HepG2 (cell line): ENCODE measurements around the gene MACROD2. TPM values are rescaled to one million over a fixed set of nuclear protein-coding genes. Genes with fewer than 3 reads are reported as not detected.
A peak's percentile ranks its signal among the peaks of the same experiment; 100 is the strongest.

Experiments used
- ATAC-seq: fragments of 200-7000 bp; cut with Tn5 transposase; 3 replicates; pipeline ENCODE4 v1.9.1; 2020; ENCODE audit warnings: mild to moderate bottlenecking, moderate library complexity
- BruUV-seq: library from RNA; stranded (reverse); fragments of 400-500 nt; replicated peaks from 2 replicates; lab custom pipeline; 2021; lab: Mats Ljungman, UMichigan
- CTCF ChIA-PET: fragments of 300-600 bp; formaldehyde crosslinking; extraction: SDS; loops from one replicate; lab custom pipeline; 2021; ENCODE audit warnings: low total read pairs, inconsistent platforms, low intra/inter-chr PET ratio; lab: Yijun Ruan, JAX
- POLR2A ChIA-PET: fragments of 350-600 bp; sonication (Branson Sonifier 250); formaldehyde crosslinking; loops from one replicate; lab custom pipeline; 2020; ENCODE audit warnings: antibody characterized with exemption, inconsistent platforms; lab: Yijun Ruan, JAX
- DNase-seq: peaks from one replicate; pipeline ENCODE4 v3.0.0-alpha.2; 2015; ENCODE audit warnings: low spot score
- FAIRE-seq: peaks from 3 replicates; lab custom pipeline; 2011; peaks lifted over from hg19 to GRCh38; lab: Jason Lieb, UNC
- H2AFZ ChIP-seq: one replicate; pipeline ENCODE4 v1.6.1; 2011; ENCODE audit warnings: low read length, inconsistent platforms
- H3K27ac ChIP-seq: fragments of 300-600 bp; 3 replicates; pipeline ENCODE4 v1.8.0; 2011; ENCODE audit warnings: mixed run types, mild to moderate bottlenecking, mixed read lengths, low read length, inconsistent platforms; ENCODE audit not compliant: insufficient read depth; ENCODE audit errors: extremely low read length
- H3K27me3 ChIP-seq, 2 experiments: fragments of 200-600 bp in 1 of 2; 2 replicates in 1 of 2; 3 replicates in 1 of 2; pipeline versions ENCODE4 v1.6.0 to v1.8.0; 2011; ENCODE audit warnings: low read length in 2 of 2, mild to moderate bottlenecking in 2 of 2, moderate library complexity in 2 of 2, inconsistent platforms in 1 of 2; ENCODE audit not compliant: insufficient read depth in 2 of 2, control insufficient read depth in 1 of 2
- H3K36me3 ChIP-seq, 2 experiments: fragments of 200-600 bp in 1 of 2; replicated peaks in 1 of 2; 2 replicates in 1 of 2; 3 replicates in 1 of 2; pipeline versions ENCODE4 v1.5.1 to v1.8.0; 2011; ENCODE audit warnings: low read length in 2 of 2, inconsistent platforms in 1 of 2; ENCODE audit not compliant: insufficient read depth in 2 of 2, control insufficient read depth in 1 of 2
- H3K4me1 ChIP-seq: 2 replicates; pipeline ENCODE4 v1.5.1; 2012; ENCODE audit warnings: low read length, inconsistent platforms; ENCODE audit not compliant: insufficient read depth
- H3K4me2 ChIP-seq: 2 replicates; pipeline ENCODE4 v1.6.0; 2011; ENCODE audit warnings: low read depth, low read length, inconsistent platforms
- H3K4me3 ChIP-seq, 3 experiments: fragments of 200-600 bp in 1 of 3; sonication (generic), shearing (Covaris generic) in 1 of 3; replicated peaks in 1 of 3; 2 replicates each; pipeline ENCODE4 v1.5.1; 2011 to 2016; ENCODE audit warnings: low read length in 3 of 3, inconsistent platforms in 2 of 3, low read depth in 2 of 3, mild to moderate bottlenecking in 2 of 3, control low read depth in 1 of 3, mixed read lengths in 1 of 3; ENCODE audit not compliant: insufficient read depth in 1 of 3
- H3K79me2 ChIP-seq: one replicate; pipeline ENCODE4 v1.6.1; 2011; ENCODE audit warnings: low read length, inconsistent platforms; ENCODE audit not compliant: insufficient read depth
- H3K9ac ChIP-seq: 2 replicates; pipeline ENCODE4 v1.6.0; 2011; ENCODE audit warnings: mild to moderate bottlenecking, low read depth, low read length, inconsistent platforms; ENCODE audit not compliant: insufficient read depth
- H3K9me3 ChIP-seq: 2 replicates; pipeline ENCODE4 v1.5.1; 2012; ENCODE audit warnings: mild to moderate bottlenecking, low read length
- H4K20me1 ChIP-seq: 2 replicates; pipeline ENCODE4 v1.6.0; 2011; ENCODE audit warnings: inconsistent platforms, mild to moderate bottlenecking, low read length, moderate library complexity; ENCODE audit not compliant: insufficient read depth
- HOXA7 ChIP-seq: sonication (generic); formaldehyde crosslinking; IDR thresholded peaks from 2 replicates; pipeline ENCODE4 v1.8.1; 2022; ENCODE audit warnings: mild to moderate bottlenecking, missing genetic modification reagents, moderate library complexity
- KDM5A ChIP-seq: fragments of 200-600 bp; sonication (generic); IDR thresholded peaks from 2 replicates; pipeline ENCODE4 v1.7.0; 2018; ENCODE audit warnings: antibody characterized with exemption, mild to moderate bottlenecking, low read length, borderline replicate concordance
- MAFF ChIP-seq: IDR thresholded peaks from 2 replicates; pipeline ENCODE4 v1.6.1; 2011; ENCODE audit warnings: low read depth, low read length, improper control_type of control experiment
- MAFK ChIP-seq, 2 experiments: IDR thresholded peaks in 1 of 2; conservative IDR thresholded peaks in 1 of 2; 2 replicates each; pipeline ENCODE4 v1.6.1; 2011; ENCODE audit warnings: improper control_type of control experiment in 2 of 2, low read length in 2 of 2
- TBX3 ChIP-seq: fragments of 450-650 bp; IDR thresholded peaks from 2 replicates; pipeline ENCODE4 v1.6.1; 2017; ENCODE audit warnings: antibody characterized with exemption, mild to moderate bottlenecking, inconsistent platforms, borderline replicate concordance
- ZFP41 ChIP-seq: sonication (generic); formaldehyde crosslinking; IDR thresholded peaks from 2 replicates; pipeline ENCODE4 v1.4.0; 2020; ENCODE audit warnings: mild to moderate bottlenecking, missing genetic modification reagents, borderline replicate concordance
- ZNF468 ChIP-seq: sonication (generic); formaldehyde crosslinking; IDR thresholded peaks from 2 replicates; pipeline ENCODE4 v1.8.0; 2022; ENCODE audit warnings: mild to moderate bottlenecking, moderate library complexity, missing genetic modification reagents
- ZNF598 ChIP-seq: sonication (generic); formaldehyde crosslinking; IDR thresholded peaks from 2 replicates; pipeline ENCODE4 v1.5.1; 2020; ENCODE audit warnings: mild to moderate bottlenecking, missing genetic modification reagents, borderline replicate concordance
- WGBS: methylation state at CpG from one replicate; pipeline ENCODE4 v1.1.6; 2017; ENCODE audit warnings: low lambda C conversion rate; 5-methylcytosine and 5-hydroxymethylcytosine counted together
- in situ Hi-C: cut with HindIII; loops from 2 replicates; pipeline ENCODE4 v1.10.0; 2017; ENCODE audit warnings: low pct_unique_long_range_greater_than_20kb; ENCODE audit not compliant: extremely low pct_ligation_motif_present
- intact Hi-C: fragments of 100-400 bp; cut with micrococcal nuclease; formaldehyde crosslinking; loops from one replicate; pipeline ENCODE4 v1.10.0; 2022; ENCODE audit not compliant: unreplicated experiment
- polyA plus RNA-seq, 8 experiments: library from polyadenylated mRNA; depleted of rRNA in 3 of 8; stranded (reverse) in 7 of 8; unstranded in 1 of 8; fragments of >200 nt; fragmentation: Illumina TruSeq in 4 of 8; extraction: Trizol in 4 of 8; gene quantifications; 2 replicates each; pipeline versions ENCODE4 v1.2.1 to v1.2.3, GENCODE V29; 2011 to 2016; ENCODE audit warnings: low read depth in 4 of 8, missing spikeins in 1 of 8, mixed read lengths in 1 of 8; ENCODE audit not compliant: insufficient read depth in 1 of 8
- total RNA-seq, 5 experiments: library from RNA; depleted of rRNA; stranded (reverse); fragments of >200 nt; fragmentation: Illumina TruSeq; extraction: Trizol; gene quantifications; 2 replicates each; pipeline ENCODE4 v1.2.3, GENCODE V29; 2016; ENCODE audit warnings: low read depth in 1 of 5
- TF ChIP-seq, protein P1 (sequence below): sonication (generic); formaldehyde crosslinking; IDR thresholded peaks from 2 replicates; pipeline ENCODE4 v1.4.0; 2020; ENCODE audit warnings: missing genetic modification reagents
- TF ChIP-seq, protein P2 (sequence below): sonication (generic); formaldehyde crosslinking; IDR thresholded peaks from 2 replicates; pipeline ENCODE4 v1.4.0; 2020; ENCODE audit warnings: missing genetic modification reagents
- TF ChIP-seq, protein P3 (sequence below): IDR thresholded peaks from 2 replicates; pipeline ENCODE4 v1.6.1; 2018; ENCODE audit warnings: missing genetic modification reagents

Gene MACROD2
- total and polyA plus RNA-seq, 2 of the 13 experiments (the other 11 are each of a cell fraction or from before 2014, with no cell fraction given) = 0.13 to 0.51 TPM

DNA sequence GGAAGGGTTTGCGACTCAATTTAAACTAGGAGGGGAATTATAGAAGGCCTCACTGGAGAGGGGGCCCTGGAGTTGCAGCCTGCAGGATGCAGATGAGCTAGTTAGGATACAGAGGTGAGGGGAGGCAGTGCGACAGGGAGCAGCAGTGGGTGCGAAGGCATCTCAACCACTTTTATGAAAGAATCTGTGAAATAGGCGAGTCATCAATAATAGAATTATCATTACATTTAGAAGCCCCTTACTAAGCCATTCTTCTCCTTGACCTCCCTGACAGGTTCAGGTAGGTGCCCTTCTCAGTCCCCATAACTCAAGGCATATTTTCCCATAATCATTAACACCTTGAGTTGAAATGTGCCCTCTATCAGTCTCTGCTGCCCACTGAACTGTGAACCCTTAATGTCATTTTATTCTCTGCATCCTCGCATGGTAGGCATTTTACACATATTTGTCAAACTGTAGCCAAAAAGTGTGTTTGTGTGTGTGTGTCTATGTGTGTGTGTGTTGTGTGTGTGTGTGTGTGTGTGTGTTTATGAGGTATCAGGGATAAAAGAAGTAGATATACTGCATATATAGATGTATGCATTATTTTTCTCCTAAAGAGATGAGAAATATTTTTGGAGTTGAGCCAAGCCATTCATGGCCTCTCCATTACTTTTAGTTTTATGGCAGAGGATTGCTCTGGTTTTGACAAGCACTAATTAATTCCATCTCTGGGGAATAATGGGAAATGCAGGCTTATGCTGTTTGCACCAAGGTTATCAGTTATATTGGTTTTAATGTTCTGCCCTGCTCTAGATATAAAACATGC, 1679.1 kb downstream of the MACROD2 start:
- no peak for FAIRE-seq
- no peak overlapping the region for H3K4me3 ChIP-seq
- intact Hi-C loops = no loop called here
- H4K20me1 ChIP-seq = no peaks in the 10 kb centered on the region
- CTCF ChIA-PET = no interaction called here
- no peak overlapping the region for H2AFZ ChIP-seq
- no peaks in the 10 kb centered on the region for H3K36me3 ChIP-seq
- H3K4me2 ChIP-seq = no peak overlapping the region
- H3K27ac ChIP-seq = no peak overlapping the region
- no peaks in the 10 kb centered on the region for H3K27me3 ChIP-seq
- no peak for ATAC-seq
- no peaks in the 10 kb centered on the region for H3K79me2 ChIP-seq
- BruUV-seq = no TSS peak
- H3K4me1 ChIP-seq = no peaks in the 10 kb centered on the region
- DNase-seq = no peak
- peaks cover 54% of the 10 kb centered on the region for H3K9me3 ChIP-seq
- WGBS = 25% methylated on average over 5 of the region's 5 CpGs
- in situ Hi-C loops = no loop called here
- no peak overlapping the region for H3K9ac ChIP-seq
- no peak for TF ChIP-seq ZNF468 (CRISPR knock-in tag)
- TF ChIP-seq HOXA7 = no peak
- peak; percentile 58; the same call in 1 of the 2 replicates for TF ChIP-seq MAFF
- peak in 1 of 2 experiments; percentile 59; a peak in 3 of 4 replicates for TF ChIP-seq MAFK (conservative IDR thresholded peaks at IDR 0.05 in 1 of 2, IDR thresholded peaks at IDR 0.05 in 1 of 2; ENCODE audit: low read length in 2 of 2)
- no peak for TF ChIP-seq ZNF598 (CRISPR knock-in tag)
- POLR2A ChIA-PET = no interaction called here

DNA sequence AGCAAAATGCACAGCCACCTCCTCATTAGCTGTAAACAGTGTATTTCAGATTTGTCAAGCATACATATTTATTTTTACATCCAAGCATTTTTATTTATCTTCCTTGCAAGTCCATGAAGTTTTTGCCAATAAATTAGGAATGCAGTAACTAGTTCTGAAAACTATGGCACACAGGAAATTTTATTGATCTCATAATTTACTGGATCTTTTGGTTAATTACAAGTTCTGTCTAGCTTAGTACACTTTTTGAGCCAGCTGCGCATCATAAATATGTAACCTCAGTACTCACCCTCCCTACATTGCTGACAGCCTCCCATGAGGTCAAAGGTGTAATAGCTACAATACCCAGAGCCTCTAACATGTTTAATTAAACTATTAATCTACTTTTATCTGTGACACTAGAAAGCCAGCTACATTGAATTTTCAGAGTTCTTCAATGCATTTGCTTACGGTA, 1679.8 kb downstream of the MACROD2 start:
- Histone ChIP-seq H3K4me3 (no peak overlapping the region), H3K4me2 (no peak overlapping the region), H4K20me1 (no peaks in the 10 kb centered on the region), H3K4me1 (no peaks in the 10 kb centered on the region), H3K9ac (no peak overlapping the region), H3K9me3 (peaks cover 59% of the 10 kb centered on the region), H2AFZ (no peak overlapping the region), H3K36me3 (no peaks in the 10 kb centered on the region), H3K27me3 (no peaks in the 10 kb centered on the region), H3K79me2 (no peaks in the 10 kb centered on the region), H3K27ac (no peak overlapping the region)
- WGBS = 92% methylated on average over 2 of the region's 2 CpGs
- no peak for ATAC-seq
- TF ChIP-seq, protein P1, sequence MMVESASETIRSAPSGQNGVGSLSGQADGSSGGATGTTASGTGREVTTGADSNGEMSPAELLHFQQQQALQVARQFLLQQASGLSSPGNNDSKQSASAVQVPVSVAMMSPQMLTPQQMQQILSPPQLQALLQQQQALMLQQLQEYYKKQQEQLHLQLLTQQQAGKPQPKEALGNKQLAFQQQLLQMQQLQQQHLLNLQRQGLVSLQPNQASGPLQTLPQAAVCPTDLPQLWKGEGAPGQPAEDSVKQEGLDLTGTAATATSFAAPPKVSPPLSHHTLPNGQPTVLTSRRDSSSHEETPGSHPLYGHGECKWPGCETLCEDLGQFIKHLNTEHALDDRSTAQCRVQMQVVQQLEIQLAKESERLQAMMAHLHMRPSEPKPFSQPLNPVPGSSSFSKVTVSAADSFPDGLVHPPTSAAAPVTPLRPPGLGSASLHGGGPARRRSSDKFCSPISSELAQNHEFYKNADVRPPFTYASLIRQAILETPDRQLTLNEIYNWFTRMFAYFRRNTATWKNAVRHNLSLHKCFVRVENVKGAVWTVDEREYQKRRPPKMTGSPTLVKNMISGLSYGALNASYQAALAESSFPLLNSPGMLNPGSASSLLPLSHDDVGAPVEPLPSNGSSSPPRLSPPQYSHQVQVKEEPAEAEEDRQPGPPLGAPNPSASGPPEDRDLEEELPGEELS (CRISPR knock-in tag) = no peak
- TF ChIP-seq TBX3 = no peak
- TF ChIP-seq ZFP41 = no peak
- TF ChIP-seq, protein P2, sequence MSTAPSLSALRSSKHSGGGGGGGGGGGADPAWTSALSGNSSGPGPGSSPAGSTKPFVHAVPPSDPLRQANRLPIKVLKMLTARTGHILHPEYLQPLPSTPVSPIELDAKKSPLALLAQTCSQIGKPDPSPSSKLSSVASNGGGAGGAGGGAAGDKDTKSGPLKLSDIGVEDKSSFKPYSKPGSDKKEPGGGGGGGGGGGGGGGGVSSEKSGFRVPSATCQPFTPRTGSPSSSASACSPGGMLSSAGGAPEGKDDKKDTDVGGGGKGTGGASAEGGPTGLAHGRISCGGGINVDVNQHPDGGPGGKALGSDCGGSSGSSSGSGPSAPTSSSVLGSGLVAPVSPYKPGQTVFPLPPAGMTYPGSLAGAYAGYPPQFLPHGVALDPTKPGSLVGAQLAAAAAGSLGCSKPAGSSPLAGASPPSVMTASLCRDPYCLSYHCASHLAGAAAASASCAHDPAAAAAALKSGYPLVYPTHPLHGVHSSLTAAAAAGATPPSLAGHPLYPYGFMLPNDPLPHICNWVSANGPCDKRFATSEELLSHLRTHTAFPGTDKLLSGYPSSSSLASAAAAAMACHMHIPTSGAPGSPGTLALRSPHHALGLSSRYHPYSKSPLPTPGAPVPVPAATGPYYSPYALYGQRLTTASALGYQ (CRISPR knock-in tag) = no peak
- TF ChIP-seq, protein P3, sequence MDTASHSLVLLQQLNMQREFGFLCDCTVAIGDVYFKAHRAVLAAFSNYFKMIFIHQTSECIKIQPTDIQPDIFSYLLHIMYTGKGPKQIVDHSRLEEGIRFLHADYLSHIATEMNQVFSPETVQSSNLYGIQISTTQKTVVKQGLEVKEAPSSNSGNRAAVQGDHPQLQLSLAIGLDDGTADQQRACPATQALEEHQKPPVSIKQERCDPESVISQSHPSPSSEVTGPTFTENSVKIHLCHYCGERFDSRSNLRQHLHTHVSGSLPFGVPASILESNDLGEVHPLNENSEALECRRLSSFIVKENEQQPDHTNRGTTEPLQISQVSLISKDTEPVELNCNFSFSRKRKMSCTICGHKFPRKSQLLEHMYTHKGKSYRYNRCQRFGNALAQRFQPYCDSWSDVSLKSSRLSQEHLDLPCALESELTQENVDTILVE (CRISPR knock-in tag) = no peak
- TF ChIP-seq KDM5A = no peak
- ChIA-PET POLR2A (no interaction called here), CTCF (no interaction called here)
- in situ Hi-C loops (no loop called here), intact Hi-C loops (no loop called here)
- no TSS peak for BruUV-seq
- DNase-seq = no peak
- no peak for FAIRE-seq
